ENCODE results near the gene ZFP62. TPM values are rescaled to one million over a fixed set of nuclear protein-coding genes. Genes with fewer than 3 reads are reported as not detected.

The ZFP62 gene
- total RNA-seq, 4 donors from 2014 or later, result 41.1 to 58.9 (median 47.3) TPM

DNA sequence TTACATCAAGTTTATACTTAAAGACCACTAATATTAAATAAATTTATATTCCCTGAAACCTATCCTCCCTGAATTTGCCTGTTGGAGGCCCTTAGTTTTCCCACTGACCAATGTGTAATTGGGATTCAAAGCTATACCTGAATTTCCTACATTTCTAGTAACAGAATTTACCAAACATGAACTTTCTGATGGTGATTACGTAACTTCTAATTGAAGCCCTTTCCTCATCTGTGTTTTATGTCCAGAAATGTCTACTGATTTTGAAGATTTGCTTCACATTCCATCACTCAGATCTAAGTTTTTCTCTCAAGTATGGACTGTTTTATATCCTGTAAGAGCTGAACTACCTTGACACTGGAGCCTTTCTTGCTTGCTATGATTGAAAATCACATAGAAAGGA, 12.8 kb downstream of the ZFP62 start:
- H3K36me3 ChIP-seq, result peaks cover 30 to 32% of the 10 kb centered on the region in 2 donors

DNA sequence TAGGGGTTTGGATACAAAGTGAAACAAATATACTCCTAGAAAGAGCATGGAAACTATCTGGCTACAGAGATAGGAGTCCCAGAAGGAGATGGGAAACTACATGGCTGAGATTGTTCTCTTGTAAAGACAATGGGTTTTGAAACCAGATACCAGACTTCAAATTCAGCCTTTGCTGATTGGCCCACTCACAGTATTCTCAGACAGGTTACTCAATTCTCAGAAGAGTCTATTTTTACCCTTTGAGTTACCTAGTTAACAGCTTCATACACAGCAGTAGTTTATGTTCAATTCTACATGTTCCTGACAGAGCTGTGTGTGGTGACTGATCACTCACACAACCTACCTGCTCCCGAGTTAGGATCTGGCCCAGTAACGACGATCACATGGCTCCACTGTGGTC, 14.1 kb downstream of the ZFP62 start:
- WGBS, 2 donors, result 32 to 33% methylated on average over 3 of the region's 3 CpGs
- Histone ChIP-seq H3K9me3 (no peaks in the 10 kb centered on the region), H3K27me3 (no peaks in the 10 kb centered on the region), H3K27ac (no peak overlapping the region), H3K4me1 (no peaks in the 10 kb centered on the region), H3K36me3 (peaks cover 30 to 32% of the 10 kb centered on the region in 2 donors), H3K4me3 (replicated peaks in 1 of 3) (no peak overlapping the region)
- no peak for DNase-seq
- TF ChIP-seq, protein P1, sequence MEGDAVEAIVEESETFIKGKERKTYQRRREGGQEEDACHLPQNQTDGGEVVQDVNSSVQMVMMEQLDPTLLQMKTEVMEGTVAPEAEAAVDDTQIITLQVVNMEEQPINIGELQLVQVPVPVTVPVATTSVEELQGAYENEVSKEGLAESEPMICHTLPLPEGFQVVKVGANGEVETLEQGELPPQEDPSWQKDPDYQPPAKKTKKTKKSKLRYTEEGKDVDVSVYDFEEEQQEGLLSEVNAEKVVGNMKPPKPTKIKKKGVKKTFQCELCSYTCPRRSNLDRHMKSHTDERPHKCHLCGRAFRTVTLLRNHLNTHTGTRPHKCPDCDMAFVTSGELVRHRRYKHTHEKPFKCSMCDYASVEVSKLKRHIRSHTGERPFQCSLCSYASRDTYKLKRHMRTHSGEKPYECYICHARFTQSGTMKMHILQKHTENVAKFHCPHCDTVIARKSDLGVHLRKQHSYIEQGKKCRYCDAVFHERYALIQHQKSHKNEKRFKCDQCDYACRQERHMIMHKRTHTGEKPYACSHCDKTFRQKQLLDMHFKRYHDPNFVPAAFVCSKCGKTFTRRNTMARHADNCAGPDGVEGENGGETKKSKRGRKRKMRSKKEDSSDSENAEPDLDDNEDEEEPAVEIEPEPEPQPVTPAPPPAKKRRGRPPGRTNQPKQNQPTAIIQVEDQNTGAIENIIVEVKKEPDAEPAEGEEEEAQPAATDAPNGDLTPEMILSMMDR (IDR thresholded peaks at IDR 0.05), result no peak
- no peak for TF ChIP-seq POLR2A (IDR thresholded peaks at IDR 0.05)
- intact Hi-C loops (cut with DNase I), result no loop called here

More for the DNA sequence above, 12.8 kb downstream of the ZFP62 start:
- Histone ChIP-seq H3K4me1 (no peaks in the 10 kb centered on the region), H3K9me3 (no peaks in the 10 kb centered on the region), H3K27me3 (no peaks in the 10 kb centered on the region), H3K4me3 (replicated peaks in 1 of 3) (no peak overlapping the region), H3K27ac (no peak overlapping the region)
- 98 to 100% methylated on average over 1 of the region's 1 CpG for WGBS, 2 donors
- DNase-seq, result no peak
- intact Hi-C loops (cut with DNase I), result no loop called here
- TF ChIP-seq, protein P1 (IDR thresholded peaks at IDR 0.05), result no peak
- no peak for TF ChIP-seq POLR2A (IDR thresholded peaks at IDR 0.05)

DNA sequence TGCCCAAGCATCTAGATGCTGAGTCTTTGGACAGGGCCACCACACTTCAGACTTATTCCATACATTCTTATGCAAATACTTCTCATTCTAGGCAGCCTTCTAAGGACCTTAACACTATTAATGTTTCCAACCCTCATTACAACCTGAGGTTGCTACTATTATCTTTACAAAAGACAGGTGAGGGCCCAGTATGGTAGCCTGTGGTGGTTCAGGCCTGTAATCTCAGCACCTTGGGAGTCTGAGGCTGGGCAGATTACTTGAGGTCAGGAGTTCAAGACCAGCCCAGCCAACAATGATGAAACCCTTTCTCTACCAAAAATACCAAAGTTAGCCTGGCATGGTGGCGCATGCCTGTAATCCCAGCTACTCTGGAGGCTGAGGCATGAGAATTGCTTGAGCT, 16.2 kb downstream of the ZFP62 start:
- Histone ChIP-seq H3K27ac (no peak overlapping the region), H3K27me3 (no peaks in the 10 kb centered on the region), H3K36me3 (peaks cover 13 to 18% of the 10 kb centered on the region in 2 donors), H3K4me3 (replicated peaks in 1 of 3) (no peak overlapping the region), H3K9me3 (no peaks in the 10 kb centered on the region), H3K4me1 (no peaks in the 10 kb centered on the region)
- whole genome bisulfite sequencing, 2 donors, result 100% methylated on average over 1 of the region's 1 CpG
- no peak for DNase-seq
- TF ChIP-seq, protein P1 (IDR thresholded peaks at IDR 0.05), result no peak
- TF ChIP-seq POLR2A (IDR thresholded peaks at IDR 0.05), result no peak
- intact Hi-C loops (cut with DNase I), result no loop called here

DNA sequence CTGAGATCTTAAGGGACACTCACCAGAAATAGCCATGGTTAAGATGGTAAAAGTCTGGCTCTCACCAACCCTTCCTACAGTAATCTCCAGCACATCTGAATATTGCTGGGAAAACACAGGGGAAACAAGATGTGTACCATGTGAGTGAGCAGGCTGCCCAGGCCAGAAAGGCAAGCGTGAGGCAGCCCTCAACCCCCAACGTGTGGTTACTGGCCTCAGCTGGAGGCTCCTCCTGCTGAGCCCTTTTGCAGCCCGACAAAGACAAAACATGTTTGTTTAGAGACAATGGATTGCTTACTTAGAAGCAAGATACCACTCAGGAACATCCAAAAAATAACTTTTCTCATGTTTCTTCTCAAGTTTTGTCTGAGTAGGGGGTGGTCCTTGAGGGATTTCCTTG, 16.6 kb downstream of the ZFP62 start:
- Histone ChIP-seq H3K36me3 (peaks cover 9 to 14% of the 10 kb centered on the region in 2 donors), H3K27ac (no peak overlapping the region), H3K4me1 (no peaks in the 10 kb centered on the region), H3K9me3 (no peaks in the 10 kb centered on the region), H3K27me3 (no peaks in the 10 kb centered on the region), H3K4me3 (replicated peaks in 1 of 3) (no peak overlapping the region)
- TF ChIP-seq POLR2A (IDR thresholded peaks at IDR 0.05), result no peak
- TF ChIP-seq, protein P1 (IDR thresholded peaks at IDR 0.05), result no peak
- intact Hi-C loops (cut with DNase I), result no loop called here
- WGBS, 2 donors, result 55 to 57% methylated on average over 3 of the region's 3 CpGs
- DNase-seq, result no peak

DNA sequence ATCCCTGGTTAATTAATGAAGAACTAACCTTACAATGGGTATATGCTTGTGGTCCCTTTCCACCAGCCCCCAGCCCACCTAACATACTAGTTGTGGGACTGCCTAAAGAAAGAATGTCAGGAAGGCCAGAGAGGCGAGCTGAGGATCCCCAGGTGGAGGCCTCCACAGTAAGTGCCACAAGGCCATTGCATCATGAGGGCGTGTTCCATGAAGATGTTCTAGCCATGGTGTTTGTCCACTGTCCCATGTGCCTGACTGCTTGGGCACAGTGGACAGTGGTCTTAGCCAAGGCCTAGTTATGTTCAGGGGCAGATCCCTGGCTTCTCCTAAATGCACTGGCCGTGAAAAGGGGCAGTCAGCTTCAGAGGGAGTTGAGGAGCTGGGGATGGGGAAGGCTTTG, 21.1 kb downstream of the ZFP62 start:
- intact Hi-C loops (cut with DNase I), result loop anchor here (10.0 kb wide), 1 partner anchor 55 kb away; no protein-coding TSS in a partner anchor

More for the DNA sequence above, 21.1 kb downstream of the ZFP62 start:
- H3K27me3 ChIP-seq, result no peaks in the 10 kb centered on the region
- TF ChIP-seq, protein P1 (IDR thresholded peaks at IDR 0.05), result no peak
- TF ChIP-seq POLR2A (IDR thresholded peaks at IDR 0.05), result no peak
- H3K4me3 ChIP-seq (replicated peaks in 1 of 3), result no peak overlapping the region
- no peaks in the 10 kb centered on the region for H3K9me3 ChIP-seq
- peaks cover 0 to 5% of the 10 kb centered on the region in 2 donors for H3K4me1 ChIP-seq
- H3K27ac ChIP-seq, result no peak overlapping the region
- DNase-seq, result no peak
- peaks cover 16 to 23% of the 10 kb centered on the region in 2 donors for H3K36me3 ChIP-seq
- 92 to 93% methylated on average over 1 to 3 of the region's 3 CpGs for WGBS, 2 donors

All from thyroid gland (tissue), 4 donors.